ENCODE measurements around the gene SLC1A6. TPM values are rescaled to one million over a fixed set of nuclear protein-coding genes. Genes with fewer than 3 reads are reported as not detected.

The SLC1A6 gene
- polyA plus RNA-seq, 1 donor: 0.31 TPM

DNA sequence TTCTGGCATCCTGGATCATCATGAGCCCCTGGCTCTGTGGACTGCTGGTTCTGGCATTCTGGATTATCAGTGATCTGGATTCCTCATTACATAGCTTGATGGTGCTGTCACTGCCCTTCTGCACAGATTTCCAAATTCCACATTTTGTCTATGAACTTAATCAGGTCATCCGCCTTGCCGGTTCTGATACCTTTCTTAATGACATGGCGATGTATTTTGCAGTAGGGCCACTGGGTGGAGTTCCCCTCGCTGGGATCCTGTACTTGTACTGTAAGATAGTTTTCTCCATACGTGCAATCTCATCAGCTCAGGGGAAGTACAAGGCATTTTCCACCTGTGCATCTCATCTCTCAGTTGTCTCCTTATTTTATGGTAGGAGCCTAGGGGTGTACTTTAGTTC, 62.8 kb downstream of the SLC1A6 start:
- H3K4me1 ChIP-seq (ENCODE audit: control insufficient read depth, insufficient read depth, low read length): no peaks in the 10 kb centered on the region
- H3K4me3 ChIP-seq (ENCODE audit: low read length): no peak overlapping the region
- H3K36me3 ChIP-seq (ENCODE audit: control insufficient read depth, insufficient read depth, low read length): no peaks in the 10 kb centered on the region
- no peak for DNase-seq
- WGBS (ENCODE audit: insufficient coverage, low lambda C conversion rate): no CpG with 5 or more reads among the region's 5 CpGs
- no peaks in the 10 kb centered on the region for H3K27me3 ChIP-seq (ENCODE audit: control insufficient read depth, insufficient read depth, low read length)
- no peaks in the 10 kb centered on the region for H3K9me3 ChIP-seq (ENCODE audit: control insufficient read depth, low read depth, low read length)
- no peak overlapping the region for H3K27ac ChIP-seq (ENCODE audit: low read length)

GRCh38 chr19:14915116-14915515, 64.5 kb downstream of the SLC1A6 start:
- H3K27me3 ChIP-seq (ENCODE audit: control insufficient read depth, insufficient read depth, low read length): no peaks in the 10 kb centered on the region
- H3K9me3 ChIP-seq (ENCODE audit: control insufficient read depth, low read depth, low read length): no peaks in the 10 kb centered on the region
- no peak overlapping the region for H3K27ac ChIP-seq (ENCODE audit: low read length)
- no peaks in the 10 kb centered on the region for H3K4me1 ChIP-seq (ENCODE audit: control insufficient read depth, insufficient read depth, low read length)
- 90% methylated on average over 2 of the region's 6 CpGs for WGBS (ENCODE audit: insufficient coverage, low lambda C conversion rate)
- DNase-seq: no peak
- H3K4me3 ChIP-seq (ENCODE audit: low read length): no peak overlapping the region
- H3K36me3 ChIP-seq (ENCODE audit: control insufficient read depth, insufficient read depth, low read length): no peaks in the 10 kb centered on the region

DNA sequence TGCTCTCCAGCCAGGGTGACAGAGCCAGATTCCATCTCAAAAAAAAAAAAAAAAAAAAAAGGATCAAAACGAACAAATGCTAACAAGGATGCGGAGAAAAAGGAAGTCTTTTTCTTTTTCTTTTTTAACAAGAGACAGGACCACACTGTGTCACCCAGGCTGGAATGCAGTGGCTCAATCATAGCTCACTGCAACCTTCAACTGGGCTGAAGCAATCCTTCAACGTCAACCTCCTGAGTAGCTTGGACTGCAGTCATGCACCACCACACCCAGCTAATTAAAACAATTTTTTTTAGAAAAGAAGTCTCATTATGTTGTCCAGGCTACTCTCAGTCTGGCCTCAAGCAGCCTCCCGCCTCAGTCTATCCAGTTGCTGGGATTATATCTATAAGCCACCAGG, 73.0 kb downstream of the SLC1A6 start:
- Histone ChIP-seq H3K36me3 (ENCODE audit: control insufficient read depth, insufficient read depth, low read length) (no peaks in the 10 kb centered on the region), H3K4me3 (ENCODE audit: low read length) (no peak overlapping the region), H3K27me3 (ENCODE audit: control insufficient read depth, insufficient read depth, low read length) (no peaks in the 10 kb centered on the region), H3K27ac (ENCODE audit: low read length) (no peak overlapping the region), H3K4me1 (ENCODE audit: control insufficient read depth, insufficient read depth, low read length) (no peaks in the 10 kb centered on the region), H3K9me3 (ENCODE audit: control insufficient read depth, low read depth, low read length) (no peaks in the 10 kb centered on the region)
- no peak for DNase-seq
- 100% methylated on average over 1 of the region's 4 CpGs for WGBS (ENCODE audit: insufficient coverage, low lambda C conversion rate)

DNA sequence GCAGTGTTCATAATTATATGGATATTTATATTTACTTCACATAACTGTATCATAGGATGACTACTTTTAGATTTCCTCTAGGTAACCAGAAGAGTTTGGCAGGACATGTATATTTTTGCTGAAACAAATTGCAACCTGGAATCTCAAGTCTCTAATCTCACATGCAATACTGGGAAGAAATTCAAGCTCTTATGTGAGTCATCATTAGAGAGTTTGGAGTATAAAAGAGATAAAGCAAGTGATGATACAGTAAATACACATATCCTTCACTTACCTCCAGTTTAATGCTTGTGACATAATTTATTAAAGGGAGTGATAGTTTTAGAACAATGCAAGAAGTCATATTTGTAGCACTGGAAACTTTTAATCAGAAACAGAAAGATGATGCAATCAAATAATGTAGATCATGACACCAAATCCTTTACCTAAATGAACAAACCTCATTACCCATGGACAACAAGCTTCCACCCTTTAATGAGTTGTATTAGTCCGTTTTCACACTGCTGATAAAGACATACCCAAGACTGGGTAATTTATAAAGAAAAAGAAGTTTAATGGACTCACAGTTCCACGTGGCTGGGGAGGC, 77.9 kb downstream of the SLC1A6 start:
- H3K9me3 ChIP-seq (ENCODE audit: control insufficient read depth, low read depth, low read length): no peaks in the 10 kb centered on the region
- H3K36me3 ChIP-seq (ENCODE audit: control insufficient read depth, insufficient read depth, low read length): no peaks in the 10 kb centered on the region
- no peak overlapping the region for H3K27ac ChIP-seq (ENCODE audit: low read length)
- no peak overlapping the region for H3K4me3 ChIP-seq (ENCODE audit: low read length)
- 100% methylated on average over 1 of the region's 2 CpGs for WGBS (ENCODE audit: insufficient coverage, low lambda C conversion rate)
- DNase-seq: no peak
- H3K4me1 ChIP-seq (ENCODE audit: control insufficient read depth, insufficient read depth, low read length): no peaks in the 10 kb centered on the region
- no peaks in the 10 kb centered on the region for H3K27me3 ChIP-seq (ENCODE audit: control insufficient read depth, insufficient read depth, low read length)

Other genes starting within 250 kb of the SLC1A6 start
- 1.2 TPM for gene ADGRE2, start 201.3 kb downstream of the SLC1A6 start, polyA plus RNA-seq
- gene OR7A5, start 144.7 kb downstream of the SLC1A6 start, polyA plus RNA-seq: not detected
- gene OR7C1, start 144.7 kb downstream of the SLC1A6 start, polyA plus RNA-seq: 0.03 TPM
- not detected for gene OR7A10, start 130.9 kb downstream of the SLC1A6 start, polyA plus RNA-seq
- gene OR7A17, start 93.7 kb downstream of the SLC1A6 start, polyA plus RNA-seq: not detected
- gene OR7C2, start 38.4 kb downstream of the SLC1A6 start, polyA plus RNA-seq: not detected
- not detected for gene CASP14, start 69.6 kb upstream of the SLC1A6 start, polyA plus RNA-seq
- gene OR1I1, start 102.3 kb upstream of the SLC1A6 start, polyA plus RNA-seq: not detected
- gene SYDE1, start 127.5 kb upstream of the SLC1A6 start, polyA plus RNA-seq: 7.9 TPM
- 9.5 TPM for gene NOTCH3, start 221.1 kb upstream of the SLC1A6 start, polyA plus RNA-seq

Measured in large intestine (tissue), 3 donors.